GM19328 (cell line): ENCODE data around the gene STK17B.
A peak's percentile ranks its signal among the peaks of the same experiment; 100 is the strongest.
"Not testable (repeated sequence)": the region's sequence is repeated elsewhere in the genome, so short reads cannot be mapped to it uniquely, and the experiment has no call there.

Source experiments
- ATAC-seq: cut with Tn5 transposase; IDR thresholded peaks from one replicate; pipeline ENCODE4 v1.9.1; 2021; ENCODE audit warnings: mild to moderate bottlenecking, moderate library complexity; ENCODE audit not compliant: unreplicated experiment

The STK17B gene

GRCh38 chr2:196113061-196113974 lies 58.1 kb downstream of the STK17B start:
- no peak for ATAC-seq

GRCh38 chr2:196112418-196113034 lies 58.9 kb downstream of the STK17B start:
- no peak for ATAC-seq

GRCh38 chr2:196108604-196109003 lies 62.8 kb downstream of the STK17B start:
- ATAC-seq: no peak

GRCh38 chr2:196105951-196106350 lies 65.4 kb downstream of the STK17B start:
- no peak for ATAC-seq

GRCh38 chr2:196104066-196104465 lies 67.3 kb downstream of the STK17B start:
- no peak for ATAC-seq

- ATAC-seq: no peak
Observed at GRCh38 chr2:196103626-196104025, 67.8 kb downstream of the STK17B start.

- ATAC-seq: peak; percentile 97
Observed at GRCh38 chr2:196101325-196101991, 69.9 kb downstream of the STK17B start.

- no peak for ATAC-seq
Observed at GRCh38 chr2:196099916-196100315, 71.5 kb downstream of the STK17B start.

GRCh38 chr2:196097864-196098660 lies 73.3 kb downstream of the STK17B start:
- ATAC-seq: no peak

GRCh38 chr2:196096982-196097745 lies 74.2 kb downstream of the STK17B start:
- ATAC-seq: no peak

- no peak for ATAC-seq
Observed at GRCh38 chr2:196096264-196096663, 75.1 kb downstream of the STK17B start.

- not testable (repeated sequence) for ATAC-seq
Observed at GRCh38 chr2:196089448-196089847, 81.9 kb downstream of the STK17B start.

- ATAC-seq: no peak
Observed at GRCh38 chr2:196088203-196088602, 83.2 kb downstream of the STK17B start.

- ATAC-seq: no peak
Observed at GRCh38 chr2:196086517-196087368, 84.6 kb downstream of the STK17B start.

- ATAC-seq: no peak
Observed at GRCh38 chr2:196083601-196084000, 87.8 kb downstream of the STK17B start.
